Osteocyte (in vitro differentiated cells): ENCODE data around the gene HEXIM1. TPM values are rescaled to one million over a fixed set of nuclear protein-coding genes. Genes with fewer than 3 reads are reported as not detected.
A peak's percentile ranks its signal among the peaks of the same experiment; 100 is the strongest.

Experiments used
- DNase-seq: peaks from one replicate; pipeline ENCODE4 v3.0.0; 2021; ENCODE audit warnings: mixed read lengths; ENCODE audit not compliant: unreplicated experiment; ENCODE audit errors: extremely low spot score
- H3K27ac Mint-ChIP-seq: one replicate; pipeline ENCODE4 v1.8.0; 2021; ENCODE audit warnings: mild to moderate bottlenecking, mixed read lengths; ENCODE audit not compliant: unreplicated experiment
- H3K27me3 Mint-ChIP-seq: one replicate; pipeline ENCODE4 v1.8.0; 2021; ENCODE audit warnings: mixed read lengths; ENCODE audit not compliant: unreplicated experiment
- H3K36me3 Mint-ChIP-seq: one replicate; pipeline ENCODE4 v1.8.0; 2021; ENCODE audit warnings: mixed read lengths; ENCODE audit not compliant: unreplicated experiment
- H3K4me1 Mint-ChIP-seq: one replicate; pipeline ENCODE4 v1.8.0; 2021; ENCODE audit warnings: mixed read lengths; ENCODE audit not compliant: unreplicated experiment
- H3K4me3 Mint-ChIP-seq: one replicate; pipeline ENCODE4 v1.8.0; 2021; ENCODE audit warnings: mild to moderate bottlenecking, moderate library complexity, mixed read lengths; ENCODE audit not compliant: unreplicated experiment
- H3K9me3 Mint-ChIP-seq: one replicate; pipeline ENCODE4 v1.8.0; 2021; ENCODE audit warnings: mixed read lengths; ENCODE audit not compliant: unreplicated experiment
- total RNA-seq: library from RNA; stranded (reverse); gene quantifications from 2 replicates; pipeline ENCODE4 v1.2.1, GENCODE V29; 2021
- TF ChIP-seq, protein P1 (sequence below): fragments of 200-600 bp; sonication (generic); IDR thresholded peaks from 2 replicates; pipeline ENCODE4 v1.5.0; 2021; ENCODE audit warnings: antibody characterized with exemption, mild to moderate bottlenecking, moderate library complexity

HEXIM1 gene
- total RNA-seq, 1 donor from 2014 or later = 44.5 TPM

DNA sequence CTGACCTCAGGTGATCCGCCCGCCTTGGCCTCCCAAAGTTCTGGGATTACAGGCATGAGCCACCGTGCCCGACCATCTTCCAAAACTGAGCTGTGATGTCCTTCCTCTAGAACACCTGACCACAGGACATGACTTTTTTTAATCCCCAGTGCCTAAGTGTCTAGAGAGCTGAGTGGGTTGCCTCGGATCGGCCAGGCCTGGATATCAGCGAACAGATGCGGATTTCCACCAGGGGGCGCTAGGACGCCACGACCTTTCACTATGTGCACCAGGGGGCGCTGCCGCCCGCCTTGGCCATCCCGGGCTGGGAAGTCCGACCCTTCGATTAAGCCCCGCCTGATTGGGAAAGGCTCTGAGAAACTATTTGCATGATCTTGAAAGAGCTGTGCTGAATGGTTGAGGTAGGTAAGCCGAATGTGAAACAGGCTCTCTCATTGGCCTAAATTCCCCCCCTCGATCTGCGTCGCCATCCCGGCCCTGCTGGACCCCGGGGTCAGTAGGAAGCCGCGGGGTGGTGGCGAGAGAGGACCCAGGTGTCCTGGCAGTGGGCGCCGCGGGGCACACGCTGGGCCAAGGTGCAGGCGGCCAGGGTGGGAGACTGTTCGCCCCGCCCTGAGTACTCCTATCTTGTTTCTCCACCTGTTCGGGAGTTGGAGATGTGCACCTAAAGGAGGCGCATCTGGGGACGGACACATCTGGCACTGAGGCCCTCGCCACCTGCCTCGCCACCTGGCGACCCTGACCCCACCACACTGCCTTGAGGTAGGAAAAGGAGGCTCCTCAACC, 12.9 kb upstream of the HEXIM1 start, which contains the start of gene ACBD4:
Gene ACBD4, plus strand, starts transcription at position 496 of the 786 bp plus-strand sequence. CDS start 458 bp downstream, outside the sequence.
- H3K27ac Mint-ChIP-seq = peak within 1 kb of the TSS; percentile 38
- H3K4me1 Mint-ChIP-seq = peaks cover 27% of the 10 kb centered on the region

DNA sequence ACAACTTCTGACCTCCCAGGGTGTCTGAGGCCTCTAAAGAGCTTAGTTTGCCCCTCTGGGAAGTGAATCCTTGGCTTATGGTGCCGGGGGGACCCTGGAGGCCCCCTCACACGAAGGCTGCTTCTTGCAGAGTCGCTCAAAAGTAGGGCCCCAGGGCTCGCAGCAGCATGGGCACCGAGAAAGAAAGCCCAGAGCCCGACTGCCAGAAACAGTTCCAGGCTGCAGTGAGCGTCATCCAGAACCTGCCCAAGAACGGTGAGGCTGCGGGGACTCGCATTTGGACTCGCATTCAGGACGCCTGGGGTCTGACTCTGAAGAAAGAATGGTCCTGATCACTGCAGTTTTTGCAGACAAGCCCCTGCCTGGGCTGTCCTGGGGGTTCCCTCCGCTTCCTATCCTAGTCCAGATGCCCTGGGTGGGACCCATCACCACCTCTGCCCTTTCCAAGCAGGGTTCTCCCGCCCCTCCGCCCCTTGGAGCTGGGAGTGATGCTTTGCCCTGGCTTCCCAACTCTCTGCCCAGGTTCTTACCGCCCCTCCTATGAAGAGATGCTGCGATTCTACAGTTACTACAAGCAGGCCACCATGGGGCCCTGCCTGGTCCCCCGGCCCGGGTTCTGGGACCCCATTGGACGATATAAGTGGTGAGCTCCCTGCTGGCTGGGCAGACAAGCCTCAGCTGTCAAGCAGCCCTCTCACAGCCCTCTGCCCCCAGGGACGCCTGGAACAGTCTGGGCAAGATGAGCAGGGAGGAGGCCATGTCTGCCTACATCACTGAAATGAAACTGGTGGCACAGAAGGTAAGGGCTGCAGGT, 12.1 kb upstream of the HEXIM1 start:
- Mint-ChIP-seq H3K27ac (peak overlapping the region; percentile 38), H3K36me3 (no peaks in the 10 kb centered on the region), H3K4me1 (peaks cover 19% of the 10 kb centered on the region), H3K27me3 (no peaks in the 10 kb centered on the region), H3K4me3 (peak overlapping the region; percentile 76), H3K9me3 (no peaks in the 10 kb centered on the region)
- TF ChIP-seq, protein P1, sequence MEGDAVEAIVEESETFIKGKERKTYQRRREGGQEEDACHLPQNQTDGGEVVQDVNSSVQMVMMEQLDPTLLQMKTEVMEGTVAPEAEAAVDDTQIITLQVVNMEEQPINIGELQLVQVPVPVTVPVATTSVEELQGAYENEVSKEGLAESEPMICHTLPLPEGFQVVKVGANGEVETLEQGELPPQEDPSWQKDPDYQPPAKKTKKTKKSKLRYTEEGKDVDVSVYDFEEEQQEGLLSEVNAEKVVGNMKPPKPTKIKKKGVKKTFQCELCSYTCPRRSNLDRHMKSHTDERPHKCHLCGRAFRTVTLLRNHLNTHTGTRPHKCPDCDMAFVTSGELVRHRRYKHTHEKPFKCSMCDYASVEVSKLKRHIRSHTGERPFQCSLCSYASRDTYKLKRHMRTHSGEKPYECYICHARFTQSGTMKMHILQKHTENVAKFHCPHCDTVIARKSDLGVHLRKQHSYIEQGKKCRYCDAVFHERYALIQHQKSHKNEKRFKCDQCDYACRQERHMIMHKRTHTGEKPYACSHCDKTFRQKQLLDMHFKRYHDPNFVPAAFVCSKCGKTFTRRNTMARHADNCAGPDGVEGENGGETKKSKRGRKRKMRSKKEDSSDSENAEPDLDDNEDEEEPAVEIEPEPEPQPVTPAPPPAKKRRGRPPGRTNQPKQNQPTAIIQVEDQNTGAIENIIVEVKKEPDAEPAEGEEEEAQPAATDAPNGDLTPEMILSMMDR = no peak
- DNase-seq = no peak

More for the DNA sequence above, 12.9 kb upstream of the HEXIM1 start, which contains the start of gene ACBD4:
- TF ChIP-seq, protein P1 = peak; percentile 100
- peak; percentile 99 for DNase-seq
- H3K27me3 Mint-ChIP-seq = no peaks in the 10 kb centered on the region
- H3K4me3 Mint-ChIP-seq = peak within 1 kb of the TSS; percentile 76
- H3K9me3 Mint-ChIP-seq = no peaks in the 10 kb centered on the region
- no peaks in the 10 kb centered on the region for H3K36me3 Mint-ChIP-seq

DNA sequence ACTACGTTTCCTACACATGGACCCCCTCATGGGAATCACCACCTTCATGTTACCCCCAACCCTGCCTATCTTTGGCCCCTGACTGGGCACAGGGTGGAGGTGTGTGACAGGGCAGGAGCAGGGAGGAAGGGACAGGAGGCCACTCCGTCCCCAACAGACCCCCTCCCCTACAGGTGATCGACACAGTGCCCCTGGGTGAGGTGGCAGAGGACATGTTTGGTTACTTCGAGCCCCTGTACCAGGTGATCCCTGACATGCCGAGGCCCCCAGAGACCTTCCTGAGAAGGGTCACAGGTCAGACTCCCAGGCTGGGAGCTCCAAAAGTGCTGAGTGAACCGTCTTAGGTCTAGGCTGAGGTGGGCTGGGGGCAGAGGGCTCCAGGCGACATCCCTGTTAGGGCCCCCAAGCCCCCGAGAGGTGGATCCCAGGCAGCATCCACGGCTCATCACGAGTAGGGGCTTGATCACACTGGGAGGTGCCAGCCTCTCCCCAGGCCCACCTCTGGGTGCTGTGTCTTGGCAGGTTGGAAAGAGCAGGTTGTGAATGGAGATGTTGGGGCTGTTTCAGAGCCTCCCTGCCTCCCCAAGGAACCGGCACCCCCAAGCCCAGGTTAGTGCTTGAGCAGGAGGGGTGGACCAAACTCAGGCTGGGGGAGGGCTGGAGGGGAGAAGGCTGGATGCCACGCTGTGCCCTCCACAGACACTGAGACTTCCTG, 11.3 kb upstream of the HEXIM1 start:
- no peak overlapping the region for H3K4me3 Mint-ChIP-seq
- TF ChIP-seq, protein P1 = no peak
- no peaks in the 10 kb centered on the region for H3K9me3 Mint-ChIP-seq
- H3K27ac Mint-ChIP-seq = no peak overlapping the region
- DNase-seq = no peak
- H3K36me3 Mint-ChIP-seq = no peaks in the 10 kb centered on the region
- peaks cover 15% of the 10 kb centered on the region for H3K4me1 Mint-ChIP-seq
- H3K27me3 Mint-ChIP-seq = no peaks in the 10 kb centered on the region

DNA sequence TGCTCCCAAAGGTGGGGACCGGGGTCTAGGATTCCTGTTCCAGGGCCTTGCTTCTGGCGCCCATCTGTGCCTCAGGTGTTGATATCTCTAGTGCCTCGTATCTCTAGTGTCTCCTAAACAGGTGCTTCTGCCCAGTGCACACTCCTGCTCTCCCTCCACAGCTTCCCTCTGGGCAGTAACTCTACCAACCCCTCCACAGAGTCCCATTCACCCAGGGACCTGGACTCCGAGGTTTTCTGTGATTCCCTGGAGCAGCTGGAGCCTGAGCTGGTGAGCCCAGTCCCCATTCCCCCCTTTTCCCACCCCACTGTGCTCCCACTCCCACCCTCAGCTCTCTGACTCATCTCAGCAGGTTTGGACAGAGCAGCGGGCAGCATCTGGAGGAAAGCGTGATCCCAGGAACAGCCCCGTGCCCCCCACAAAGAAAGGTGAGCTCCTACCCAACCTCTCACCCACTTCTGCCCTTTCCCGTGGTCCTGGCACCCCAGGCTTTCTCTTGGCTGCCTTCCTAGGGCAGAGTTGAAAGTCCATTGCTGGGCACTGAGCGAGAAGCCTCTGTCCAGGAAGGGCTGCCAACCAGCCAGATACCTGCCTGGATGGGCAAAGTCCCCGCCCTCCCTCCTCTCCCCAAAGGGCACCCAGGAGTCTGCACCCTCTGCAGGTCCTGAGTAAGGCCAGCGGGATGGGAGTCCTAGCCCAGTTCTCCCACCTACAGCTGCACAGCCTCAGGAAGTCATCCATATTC, 10.5 kb upstream of the HEXIM1 start:
- Mint-ChIP-seq H3K9me3 (no peaks in the 10 kb centered on the region), H3K27me3 (no peaks in the 10 kb centered on the region), H3K4me3 (no peak overlapping the region), H3K27ac (no peak overlapping the region), H3K36me3 (no peaks in the 10 kb centered on the region), H3K4me1 (peaks cover 15% of the 10 kb centered on the region)
- no peak for DNase-seq
- TF ChIP-seq, protein P1 = no peak
